ENCODE measurements around the gene LCLAT1.
"Not testable (repeated sequence)": the region's sequence is repeated elsewhere in the genome, so short reads cannot be mapped to it uniquely, and the experiment has no call there.

Gene LCLAT1

GRCh38 chr2:30454571-30454970 lies 7.5 kb downstream of the LCLAT1 start:
- DNase-seq (ENCODE audit: low read depth) = no peak

GRCh38 chr2:30455114-30455738 lies 8.2 kb downstream of the LCLAT1 start:
- DNase-seq (ENCODE audit: low read depth) = no peak

GRCh38 chr2:30456106-30456505 lies 9.1 kb downstream of the LCLAT1 start:
- DNase-seq (ENCODE audit: low read depth) = no peak

GRCh38 chr2:30456579-30456978 lies 9.5 kb downstream of the LCLAT1 start:
- DNase-seq (ENCODE audit: low read depth) = no peak

- no peak for DNase-seq (ENCODE audit: low read depth)
Observed at GRCh38 chr2:30457296-30457695, 10.2 kb downstream of the LCLAT1 start.

- DNase-seq (ENCODE audit: low read depth) = no peak
Observed at GRCh38 chr2:30459140-30459539, 12.1 kb downstream of the LCLAT1 start.

GRCh38 chr2:30462131-30462857 lies 15.2 kb downstream of the LCLAT1 start:
- DNase-seq (ENCODE audit: low read depth) = no peak

- DNase-seq (ENCODE audit: low read depth) = no peak
Observed at GRCh38 chr2:30463535-30463934, 16.5 kb downstream of the LCLAT1 start.

GRCh38 chr2:30464544-30465170 lies 17.6 kb downstream of the LCLAT1 start:
- no peak for DNase-seq (ENCODE audit: low read depth)

GRCh38 chr2:30465171-30465545 lies 18.1 kb downstream of the LCLAT1 start:
- DNase-seq (ENCODE audit: low read depth) = no peak

GRCh38 chr2:30466216-30466615 lies 19.2 kb downstream of the LCLAT1 start:
- DNase-seq (ENCODE audit: low read depth) = no peak

GRCh38 chr2:30467062-30467826 lies 20.2 kb downstream of the LCLAT1 start:
- not testable (repeated sequence) for DNase-seq (ENCODE audit: low read depth)

- no peak for DNase-seq (ENCODE audit: low read depth)
Observed at GRCh38 chr2:30470426-30470825, 23.4 kb downstream of the LCLAT1 start.

- DNase-seq (ENCODE audit: low read depth) = no peak
Observed at GRCh38 chr2:30472326-30472725, 25.3 kb downstream of the LCLAT1 start.

- DNase-seq (ENCODE audit: low read depth) = no peak
Observed at GRCh38 chr2:30475542-30475941, 28.5 kb downstream of the LCLAT1 start.

GRCh38 chr2:30476636-30477035 lies 29.6 kb downstream of the LCLAT1 start:
- no peak for DNase-seq (ENCODE audit: low read depth)

- DNase-seq (ENCODE audit: low read depth) = no peak
Observed at GRCh38 chr2:30480703-30481322, 33.8 kb downstream of the LCLAT1 start.

GRCh38 chr2:30481323-30481800 lies 34.3 kb downstream of the LCLAT1 start:
- DNase-seq (ENCODE audit: low read depth) = no peak

- DNase-seq (ENCODE audit: low read depth) = no peak
Observed at GRCh38 chr2:30482011-30482410, 35.0 kb downstream of the LCLAT1 start.

- no peak for DNase-seq (ENCODE audit: low read depth)
Observed at GRCh38 chr2:30484145-30484544, 37.1 kb downstream of the LCLAT1 start.

- DNase-seq (ENCODE audit: low read depth) = no peak
Observed at GRCh38 chr2:30484995-30485394, 37.9 kb downstream of the LCLAT1 start.

GRCh38 chr2:30486655-30487054 lies 39.6 kb downstream of the LCLAT1 start:
- DNase-seq (ENCODE audit: low read depth) = no peak

Measured in activated T-cell treated with anti-CD3 and anti-CD28 coated beads for 48 hours (primary cell).